Tibial nerve (tissue), 3 donors: Measurements from ENCODE around the gene FAT2.

Experiments
- CTCF ChIP-seq, 5 experiments: fragments of 200-600 bp in 3 of 5; fragments of 450-650 bp in 2 of 5; sonication (generic) in 3 of 5; IDR thresholded peaks; one replicate each; pipeline ENCODE4 v1.5.1; 2016 to 2019; ENCODE audit warnings: antibody characterized with exemption in 5 of 5, mild to moderate bottlenecking in 3 of 5, moderate library complexity in 2 of 5
- POLR2A ChIP-seq, 2 donors: fragments of 450-650 bp; IDR thresholded peaks; one replicate each; pipeline ENCODE4 v1.6.1; 2017; ENCODE audit warnings: antibody characterized with exemption in 2 of 2, mild to moderate bottlenecking in 2 of 2, moderate library complexity in 2 of 2

DNA sequence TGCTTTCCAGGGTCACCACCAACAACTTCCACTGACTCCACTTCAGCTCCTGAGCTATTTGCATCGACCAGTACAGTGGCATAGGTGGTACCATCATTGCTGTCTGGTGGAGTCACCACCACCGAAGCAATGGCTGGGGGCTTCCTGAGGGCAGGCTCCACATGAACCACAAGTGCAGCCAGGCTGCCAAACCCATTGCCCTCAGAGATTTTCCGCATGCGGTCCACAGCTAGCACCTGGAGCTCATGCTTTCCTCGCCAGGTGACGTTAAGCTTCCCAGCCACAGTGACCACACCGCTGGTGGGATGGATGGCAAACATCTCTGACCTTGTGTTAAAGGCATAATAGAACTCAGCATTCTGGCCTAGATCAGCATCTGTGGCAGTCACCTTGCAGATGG, 23.1 kb downstream of the FAT2 start:
- TF ChIP-seq POLR2A (IDR thresholded peaks at IDR 0.05) (no peak), CTCF (IDR thresholded peaks at IDR 0.05) (no peak)
